ENCODE results near the gene DDX27. TPM values are rescaled to one million over a fixed set of nuclear protein-coding genes. Genes with fewer than 3 reads are reported as not detected.
A peak's percentile ranks its signal among the peaks of the same experiment; 100 is the strongest.

DDX27 gene
- total RNA-seq, 2 experiments from 2014 or later, result 38.3 to 38.6 TPM

- Mint-ChIP-seq H3K4me1 (ENCODE audit: low read depth) (peaks cover 69% of the 10 kb centered on the region), H3K9me3 (ENCODE audit: insufficient read depth) (peaks cover 45% of the 10 kb centered on the region), H3K4me3 (peak overlapping the region; percentile 94), H3K27me3 (ENCODE audit: low read depth) (no peaks in the 10 kb centered on the region), H3K36me3 (ENCODE audit: low read depth) (peaks cover 86% of the 10 kb centered on the region), H3K27ac (peak overlapping the region; percentile 92)
- no peak for DNase-seq
- ATAC-seq, result no peak
- ChIA-PET CTCF (interaction anchor here (1.0 to 1.2 kb wide), 2 partner anchors 17 to 39 kb away, joined by 3 to 4 read pairs; no protein-coding TSS in a partner anchor), POLR2A (interaction anchor here (0.8 to 1.7 kb wide), 13 partner anchors 9 to 314 kb away, joined by 3 to 6 read pairs (median 4); partner anchors contain the start of gene CSE1L)
Observed at GRCh38 chr20:49279677-49280462, 60.7 kb downstream of the DDX27 start.

GRCh38 chr20:49280463-49281058 is 61.3 kb downstream of the DDX27 start:
- DNase-seq, result no peak
- H3K9me3 Mint-ChIP-seq (ENCODE audit: insufficient read depth), result peaks cover 51% of the 10 kb centered on the region
- ChIA-PET CTCF (interaction anchor here (1.0 to 1.2 kb wide), 2 partner anchors 17 to 38 kb away, joined by 3 to 4 read pairs; no protein-coding TSS in a partner anchor), POLR2A (interaction anchor here (1.1 to 1.7 kb wide), 7 partner anchors 8 to 314 kb away, joined by 3 to 6 read pairs (median 4); partner anchors contain the start of gene CSE1L)
- ATAC-seq, result no peak
- H3K4me1 Mint-ChIP-seq (ENCODE audit: low read depth), result peaks cover 70% of the 10 kb centered on the region
- peak overlapping the region; percentile 92 for H3K27ac Mint-ChIP-seq
- H3K27me3 Mint-ChIP-seq (ENCODE audit: low read depth), result no peaks in the 10 kb centered on the region
- H3K36me3 Mint-ChIP-seq (ENCODE audit: low read depth), result peaks cover 87% of the 10 kb centered on the region
- peak overlapping the region; percentile 94 for H3K4me3 Mint-ChIP-seq

- Mint-ChIP-seq H3K36me3 (ENCODE audit: low read depth) (peaks cover 90% of the 10 kb centered on the region), H3K4me3 (peak overlapping the region; percentile 94), H3K27me3 (ENCODE audit: low read depth) (no peaks in the 10 kb centered on the region), H3K9me3 (ENCODE audit: insufficient read depth) (peaks cover 56% of the 10 kb centered on the region), H3K4me1 (ENCODE audit: low read depth) (peaks cover 70% of the 10 kb centered on the region), H3K27ac (peak overlapping the region; percentile 92)
- ChIA-PET CTCF (interaction anchor here (0.9 to 2.2 kb wide), 4 partner anchors 16 to 42 kb away, joined by 3 to 7 read pairs (median 4); no protein-coding TSS in a partner anchor), POLR2A (interaction anchor here (1.0 to 1.9 kb wide), 9 partner anchors 10 to 313 kb away, joined by 3 to 10 read pairs (median 4); partner anchors contain the start of genes CSE1L and STAU1)
- ATAC-seq, result no peak
- no peak for DNase-seq
Observed at GRCh38 chr20:49281059-49281912, 62.1 kb downstream of the DDX27 start.

- Mint-ChIP-seq H3K27me3 (ENCODE audit: low read depth) (no peaks in the 10 kb centered on the region), H3K27ac (peak overlapping the region; percentile 92), H3K4me1 (ENCODE audit: low read depth) (peaks cover 73% of the 10 kb centered on the region), H3K9me3 (ENCODE audit: insufficient read depth) (peaks cover 62% of the 10 kb centered on the region), H3K4me3 (peak overlapping the region; percentile 94), H3K36me3 (ENCODE audit: low read depth) (peaks cover 90% of the 10 kb centered on the region)
- ChIA-PET POLR2A (interaction anchor here (0.9 to 1.9 kb wide), 5 partner anchors 10 to 94 kb away, joined by 3 to 10 read pairs (median 4); partner anchors contain the start of gene STAU1), CTCF (interaction anchor here (0.9 to 2.2 kb wide), 3 partner anchors 19 to 42 kb away, joined by 3 to 7 read pairs (median 3); no protein-coding TSS in a partner anchor)
- ATAC-seq (no peak), DNase-seq (no peak)
Observed at GRCh38 chr20:49281913-49282467, 62.8 kb downstream of the DDX27 start.

- DNase-seq (no peak), ATAC-seq (no peak)
- H3K27me3 Mint-ChIP-seq (ENCODE audit: low read depth), result no peaks in the 10 kb centered on the region
- ChIA-PET POLR2A (interaction anchor here (0.9 to 1.9 kb wide), 6 partner anchors 9 to 95 kb away, joined by 3 to 10 read pairs (median 4); partner anchors contain the start of gene STAU1), CTCF (interaction anchor here (1.5 to 2.2 kb wide), 2 partner anchors 36 to 41 kb away, joined by 3 to 7 read pairs; no protein-coding TSS in a partner anchor)
- peak overlapping the region; percentile 94 for H3K4me3 Mint-ChIP-seq
- H3K9me3 Mint-ChIP-seq (ENCODE audit: insufficient read depth), result peaks cover 68% of the 10 kb centered on the region
- H3K4me1 Mint-ChIP-seq (ENCODE audit: low read depth), result peaks cover 79% of the 10 kb centered on the region
- H3K27ac Mint-ChIP-seq, result peak overlapping the region; percentile 74
- H3K36me3 Mint-ChIP-seq (ENCODE audit: low read depth), result peaks cover 94% of the 10 kb centered on the region
Observed at GRCh38 chr20:49282584-49283171, 63.5 kb downstream of the DDX27 start.

GRCh38 chr20:49283176-49283702 is 64.0 kb downstream of the DDX27 start:
- Mint-ChIP-seq H3K27me3 (ENCODE audit: low read depth) (no peaks in the 10 kb centered on the region), H3K27ac (peak overlapping the region; percentile 74), H3K9me3 (ENCODE audit: insufficient read depth) (peaks cover 68% of the 10 kb centered on the region), H3K36me3 (ENCODE audit: low read depth) (peaks cover 99% of the 10 kb centered on the region), H3K4me3 (peak overlapping the region; percentile 94), H3K4me1 (ENCODE audit: low read depth) (peaks cover 81% of the 10 kb centered on the region)
- DNase-seq, result no peak
- CTCF ChIA-PET, result interaction anchor here (1.2 to 2.2 kb wide), 3 partner anchors 36 to 40 kb away, joined by 3 to 7 read pairs (median 3); no protein-coding TSS in a partner anchor
- POLR2A ChIA-PET, result interaction anchor here (0.9 to 1.9 kb wide), 5 partner anchors 8 to 36 kb away, joined by 3 to 10 read pairs (median 4); no protein-coding TSS in a partner anchor
- no peak for ATAC-seq

- Mint-ChIP-seq H3K27me3 (ENCODE audit: low read depth) (no peaks in the 10 kb centered on the region), H3K4me1 (ENCODE audit: low read depth) (peaks cover 81% of the 10 kb centered on the region), H3K36me3 (ENCODE audit: low read depth) (peaks cover 100% of the 10 kb centered on the region), H3K27ac (peak overlapping the region; percentile 74), H3K9me3 (ENCODE audit: insufficient read depth) (peaks cover 68% of the 10 kb centered on the region), H3K4me3 (peak overlapping the region; percentile 94)
- CTCF ChIA-PET, result interaction anchor here (1.2 kb wide), 1 partner anchor 37 kb away, joined by 3 read pairs; no protein-coding TSS in a partner anchor
- ATAC-seq (no peak), DNase-seq (no peak)
- POLR2A ChIA-PET, result interaction anchor here (0.9 to 1.9 kb wide), 4 partner anchors 8 to 34 kb away, joined by 3 to 10 read pairs (median 4); no protein-coding TSS in a partner anchor
Observed at GRCh38 chr20:49283703-49284625, 64.7 kb downstream of the DDX27 start.

- CTCF ChIA-PET, result no interaction called here
- DNase-seq (no peak), ATAC-seq (no peak)
- Mint-ChIP-seq H3K9me3 (ENCODE audit: insufficient read depth) (peaks cover 64% of the 10 kb centered on the region), H3K4me1 (ENCODE audit: low read depth) (peaks cover 78% of the 10 kb centered on the region), H3K27ac (no peak overlapping the region), H3K4me3 (peak overlapping the region; percentile 23), H3K27me3 (ENCODE audit: low read depth) (no peaks in the 10 kb centered on the region), H3K36me3 (ENCODE audit: low read depth) (peaks cover 100% of the 10 kb centered on the region)
- POLR2A ChIA-PET, result no interaction called here
Observed at GRCh38 chr20:49284818-49285217, 65.6 kb downstream of the DDX27 start.

- peak overlapping the region; percentile 7 for H3K27ac Mint-ChIP-seq
- H3K4me1 Mint-ChIP-seq (ENCODE audit: low read depth), result peaks cover 73% of the 10 kb centered on the region
- H3K27me3 Mint-ChIP-seq (ENCODE audit: low read depth), result no peaks in the 10 kb centered on the region
- DNase-seq (no peak), ATAC-seq (no peak)
- ChIA-PET POLR2A (interaction anchor here (0.8 kb wide), 1 partner anchor 1663 kb away, joined by 3 read pairs; no protein-coding TSS in a partner anchor), CTCF (no interaction called here)
- peaks cover 62% of the 10 kb centered on the region for H3K9me3 Mint-ChIP-seq (ENCODE audit: insufficient read depth)
- H3K4me3 Mint-ChIP-seq, result peak overlapping the region; percentile 9
- peaks cover 100% of the 10 kb centered on the region for H3K36me3 Mint-ChIP-seq (ENCODE audit: low read depth)
Observed at GRCh38 chr20:49285233-49285668, 66.0 kb downstream of the DDX27 start.

Measured in activated CD8-positive, alpha-beta T cell treated with anti-CD3 and anti-CD28 coated beads, Interleukin-2, amount 10 ng/mL, durations not matched to agents 7 days and 5 days (primary cell).